ENCODE results near the gene RAB6A. TPM values are rescaled to one million over a fixed set of nuclear protein-coding genes. Genes with fewer than 3 reads are reported as not detected.
"Not testable (repeated sequence)": the region's sequence is repeated elsewhere in the genome, so short reads cannot be mapped to it uniquely, and the experiment has no call there.

The RAB6A gene
- total and polyA plus RNA-seq, 3 donors from 2014 or later: 71.2 to 125 (median 104) TPM

- H3K4me1 ChIP-seq: peaks cover 18% of the 10 kb centered on the region
- no peak for DNase-seq
- H3K9me3 ChIP-seq: no peaks in the 10 kb centered on the region
- no peak overlapping the region for H3K27ac ChIP-seq
- no peak for TF ChIP-seq POLR2A (IDR thresholded peaks at IDR 0.05)
- no peak for TF ChIP-seq CTCF (IDR thresholded peaks at IDR 0.05)
- H3K36me3 ChIP-seq (ENCODE audit: low read depth, missing control alignments): no peaks in the 10 kb centered on the region
- no peaks in the 10 kb centered on the region for H3K27me3 ChIP-seq
- WGBS, 2 donors: 32 to 38% methylated on average over 3 of the region's 3 CpGs
- no peak overlapping the region for H3K4me3 ChIP-seq
- intact Hi-C loops (cut with DNase I; ENCODE audit: low total_unique reads): no loop called here
Measured at GRCh38 chr11:73747762-73748161, 13.1 kb downstream of the RAB6A start.

- H3K27ac ChIP-seq: no peak overlapping the region
- peaks cover 8% of the 10 kb centered on the region for H3K4me1 ChIP-seq
- WGBS, 2 donors: 94 to 96% methylated on average over 13 of the region's 13 CpGs
- no peak overlapping the region for H3K4me3 ChIP-seq
- no peaks in the 10 kb centered on the region for H3K9me3 ChIP-seq
- H3K36me3 ChIP-seq (ENCODE audit: low read depth, missing control alignments): no peaks in the 10 kb centered on the region
- no peak for DNase-seq
- H3K27me3 ChIP-seq: no peaks in the 10 kb centered on the region
- TF ChIP-seq CTCF (IDR thresholded peaks at IDR 0.05) (no peak), POLR2A (IDR thresholded peaks at IDR 0.05) (no peak)
- intact Hi-C loops (cut with DNase I; ENCODE audit: low total_unique reads): no loop called here
Measured at GRCh38 chr11:73746701-73747100, 14.2 kb downstream of the RAB6A start.

- WGBS, 2 donors: 91 to 95% methylated on average over 7 of the region's 7 CpGs
- TF ChIP-seq CTCF (IDR thresholded peaks at IDR 0.05): no peak
- TF ChIP-seq POLR2A (IDR thresholded peaks at IDR 0.05): no peak
- no peak overlapping the region for H3K27ac ChIP-seq
- no peaks in the 10 kb centered on the region for H3K9me3 ChIP-seq
- no peak overlapping the region for H3K4me3 ChIP-seq
- intact Hi-C loops (cut with DNase I; ENCODE audit: low total_unique reads): no loop called here
- H3K4me1 ChIP-seq: peaks cover 5% of the 10 kb centered on the region
- no peaks in the 10 kb centered on the region for H3K36me3 ChIP-seq (ENCODE audit: low read depth, missing control alignments)
- no peak for DNase-seq
- H3K27me3 ChIP-seq: no peaks in the 10 kb centered on the region
Measured at GRCh38 chr11:73743045-73743444, 17.8 kb downstream of the RAB6A start.

GRCh38 chr11:73735959-73736358, 24.9 kb downstream of the RAB6A start:
- H3K9me3 ChIP-seq; H3K27ac ChIP-seq; H3K36me3 ChIP-seq (ENCODE audit: low read depth, missing control alignments); H3K4me1 ChIP-seq; intact Hi-C loops (cut with DNase I; ENCODE audit: low total_unique reads); H3K4me3 ChIP-seq; DNase-seq; H3K27me3 ChIP-seq: not testable (repeated sequence)
- 72 to 75% methylated on average over 7 of the region's 7 CpGs for WGBS, 2 donors

GRCh38 chr11:73734993-73735392, 25.9 kb downstream of the RAB6A start:
- Histone ChIP-seq H3K4me3 (no peak overlapping the region), H3K36me3 (ENCODE audit: low read depth, missing control alignments) (no peaks in the 10 kb centered on the region), H3K4me1 (no peaks in the 10 kb centered on the region), H3K27ac (no peak overlapping the region), H3K27me3 (no peaks in the 10 kb centered on the region), H3K9me3 (no peaks in the 10 kb centered on the region)
- TF ChIP-seq CTCF (IDR thresholded peaks at IDR 0.05) (no peak), POLR2A (IDR thresholded peaks at IDR 0.05) (no peak)
- intact Hi-C loops (cut with DNase I; ENCODE audit: low total_unique reads): no loop called here
- no peak for DNase-seq

- intact Hi-C loops (cut with DNase I; ENCODE audit: low total_unique reads); H3K9me3 ChIP-seq; DNase-seq; H3K27me3 ChIP-seq; H3K4me3 ChIP-seq; H3K36me3 ChIP-seq (ENCODE audit: low read depth, missing control alignments); H3K4me1 ChIP-seq; H3K27ac ChIP-seq: not testable (repeated sequence)
- WGBS, 2 donors: 89 to 93% methylated on average over 8 of the region's 8 CpGs
Measured at GRCh38 chr11:73734011-73734410, 26.9 kb downstream of the RAB6A start.

GRCh38 chr11:73732936-73733335, 27.9 kb downstream of the RAB6A start:
- H3K9me3 ChIP-seq; H3K4me1 ChIP-seq; H3K4me3 ChIP-seq; H3K27ac ChIP-seq; H3K27me3 ChIP-seq; H3K36me3 ChIP-seq (ENCODE audit: low read depth, missing control alignments); intact Hi-C loops (cut with DNase I; ENCODE audit: low total_unique reads); DNase-seq: not testable (repeated sequence)
- WGBS, 2 donors: 79 to 98% methylated on average over 7 of the region's 7 CpGs
